IMR-90 (cell line): ENCODE measurements around the gene SLC25A25. TPM values are rescaled to one million over a fixed set of nuclear protein-coding genes. Genes with fewer than 3 reads are reported as not detected.
A peak's percentile ranks its signal among the peaks of the same experiment; 100 is the strongest.

ENCODE experiments used
- ATAC-seq: fragments of 200-7000 bp; cut with Tn5 transposase; 2 replicates; pipeline ENCODE4 v1.9.1; 2020; ENCODE audit warnings: low read depth, mild to moderate bottlenecking, moderate library complexity
- BruUV-seq: library from RNA; stranded (reverse); fragments of 400-500 nt; replicated peaks from 2 replicates; lab custom pipeline; 2021; lab: Mats Ljungman, UMichigan
- CTCF ChIA-PET: fragments of 300-600 bp; formaldehyde crosslinking; extraction: SDS; loops from one replicate; lab custom pipeline; 2021; ENCODE audit warnings: antibody characterized with exemption; lab: Yijun Ruan, JAX
- POLR2A ChIA-PET: fragments of 300-600 bp; sonication (Branson Sonifier 250); formaldehyde crosslinking; loops from one replicate; lab custom pipeline; 2022; ENCODE audit warnings: antibody characterized with exemption; ENCODE audit not compliant: unreplicated experiment; lab: Charles Lee
- DNase-seq: peaks from one replicate; pipeline ENCODE4 v3.0.0; 2013
- H2AFZ ChIP-seq: replicated peaks from 2 replicates; pipeline ENCODE3; 2013; ENCODE audit warnings: low read length, mild to moderate bottlenecking; ENCODE audit not compliant: poor library complexity
- H2AK5ac ChIP-seq: 2 replicates; pipeline ENCODE4 v1.6.1; 2013; ENCODE audit warnings: low read depth, low read length, inconsistent platforms
- H2AK9ac ChIP-seq: replicated peaks from 2 replicates; pipeline ENCODE3; 2013; ENCODE audit warnings: mild to moderate bottlenecking, low read depth, low read length, moderate library complexity; ENCODE audit not compliant: poor library complexity
- H2BK120ac ChIP-seq: 2 replicates; pipeline ENCODE4 v1.6.1; 2013; ENCODE audit warnings: low read depth, low read length, inconsistent platforms
- H2BK15ac ChIP-seq: 3 replicates; pipeline ENCODE4 v1.6.1; 2013; ENCODE audit warnings: low read depth, low read length, inconsistent platforms
- H2BK20ac ChIP-seq: 2 replicates; pipeline ENCODE4 v1.6.1; 2013; ENCODE audit warnings: low read depth, mild to moderate bottlenecking, inconsistent platforms, low read length, moderate library complexity
- H2BK5ac ChIP-seq: 2 replicates; pipeline ENCODE4 v1.6.1; 2013; ENCODE audit warnings: mild to moderate bottlenecking, low read depth, low read length, inconsistent platforms; ENCODE audit not compliant: poor library complexity, severe bottlenecking
- H3K14ac ChIP-seq: replicated peaks from 2 replicates; pipeline ENCODE4 v1.6.1; 2013; ENCODE audit warnings: low read depth, low read length, inconsistent platforms
- H3K18ac ChIP-seq: 2 replicates; pipeline ENCODE4 v1.6.1; 2013; ENCODE audit warnings: low read depth, low read length, control low read depth
- H3K23ac ChIP-seq: 2 replicates; pipeline ENCODE4 v1.6.1; 2013; ENCODE audit warnings: low read depth, low read length, inconsistent platforms
- H3K27ac ChIP-seq: 2 replicates; pipeline ENCODE4 v1.5.1; 2013; ENCODE audit warnings: mild to moderate bottlenecking, control low read depth, low read length; ENCODE audit not compliant: insufficient read depth
- H3K27me3 ChIP-seq: 2 replicates; pipeline ENCODE4 v1.6.1; 2013; ENCODE audit warnings: low read length; ENCODE audit not compliant: control insufficient read depth, insufficient read depth
- H3K36me3 ChIP-seq: 2 replicates; pipeline ENCODE4 v1.6.1; 2013; ENCODE audit warnings: low read length, mixed read lengths; ENCODE audit not compliant: control insufficient read depth, insufficient read depth
- H3K4ac ChIP-seq: 2 replicates; pipeline ENCODE4 v1.6.1; 2013; ENCODE audit warnings: low read depth, low read length, inconsistent platforms
- H3K4me1 ChIP-seq: 2 replicates; pipeline ENCODE4 v1.6.1; 2013; ENCODE audit warnings: low read length, mixed read lengths; ENCODE audit not compliant: control insufficient read depth, insufficient read depth
- H3K4me2 ChIP-seq: 2 replicates; pipeline ENCODE4 v1.6.1; 2013; ENCODE audit warnings: low read depth, mild to moderate bottlenecking, control low read depth, low read length, moderate library complexity
- H3K4me3 ChIP-seq: 2 replicates; pipeline ENCODE4 v1.5.1; 2013; ENCODE audit warnings: low read depth, mild to moderate bottlenecking, control low read depth, low read length, moderate library complexity; ENCODE audit not compliant: insufficient read depth
- H3K56ac ChIP-seq: 2 replicates; pipeline ENCODE4 v1.6.1; 2013; ENCODE audit warnings: low read length, inconsistent platforms; ENCODE audit not compliant: insufficient read depth; ENCODE audit errors: extremely low read depth
- H3K79me1 ChIP-seq, 2 experiments: 2 replicates each; pipeline ENCODE4 v1.6.1; 2013; ENCODE audit warnings: low read length in 2 of 2, inconsistent platforms in 1 of 2, low read depth in 1 of 2
- H3K9ac ChIP-seq: 2 replicates; pipeline ENCODE4 v1.6.1; 2013; ENCODE audit warnings: low read depth, low read length, control low read depth
- H3K9me1 ChIP-seq: 2 replicates; pipeline ENCODE4 v1.6.1; 2013; ENCODE audit warnings: low read length, inconsistent platforms; ENCODE audit not compliant: insufficient read depth
- H3K9me3 ChIP-seq: 2 replicates; pipeline ENCODE4 v1.6.1; 2013; ENCODE audit warnings: low read length; ENCODE audit not compliant: control insufficient read depth, insufficient read depth
- H4K20me1 ChIP-seq: 2 replicates; pipeline ENCODE4 v1.6.1; 2013; ENCODE audit warnings: low read length, inconsistent platforms; ENCODE audit not compliant: insufficient read depth
- H4K5ac ChIP-seq: 2 replicates; pipeline ENCODE4 v1.6.1; 2013; ENCODE audit warnings: mild to moderate bottlenecking, low read depth, low read length, control low read depth
- H4K8ac ChIP-seq, 2 experiments: 2 replicates each; pipeline ENCODE4 v1.6.1; 2013; ENCODE audit warnings: low read depth in 2 of 2, low read length in 2 of 2, control low read depth in 1 of 2, inconsistent platforms in 1 of 2
- H4K91ac ChIP-seq: 2 replicates; pipeline ENCODE4 v1.6.1; 2013; ENCODE audit warnings: low read depth, low read length, inconsistent platforms; ENCODE audit not compliant: insufficient read depth
- BHLHE40 ChIP-seq: fragments of 150-350 bp; IDR thresholded peaks from 2 replicates; pipeline ENCODE4 v1.6.1; 2016; ENCODE audit warnings: mild to moderate bottlenecking, low read depth, low read length
- CEBPB ChIP-seq: IDR thresholded peaks from 2 replicates; pipeline ENCODE4 v1.6.1; 2012; ENCODE audit warnings: low read depth, low read length, improper control_type of control experiment
- CTCF ChIP-seq: conservative IDR thresholded peaks from 2 replicates; pipeline ENCODE4 v1.5.1; 2012; ENCODE audit warnings: mild to moderate bottlenecking, low read depth, low read length, improper control_type of control experiment
- ELK1 ChIP-seq: fragments of 150-350 bp; IDR thresholded peaks from 2 replicates; pipeline ENCODE4 v1.6.1; 2016; ENCODE audit warnings: low read depth, mild to moderate bottlenecking, low read length, moderate library complexity, borderline replicate concordance
- FOS ChIP-seq: fragments of 150-350 bp; IDR thresholded peaks from 2 replicates; pipeline ENCODE4 v1.6.1; 2016; ENCODE audit warnings: low read depth, low read length
- MXI1 ChIP-seq: IDR thresholded peaks from 2 replicates; pipeline ENCODE4 v1.6.1; 2012; ENCODE audit warnings: low read depth, mild to moderate bottlenecking, low read length, moderate library complexity, borderline replicate concordance
- NFE2L2 ChIP-seq: fragments of 150-350 bp; IDR thresholded peaks from 2 replicates; pipeline ENCODE4 v1.6.1; 2016; ENCODE audit warnings: low read depth, mild to moderate bottlenecking, low read length
- POLR2A ChIP-seq: IDR thresholded peaks from 2 replicates; pipeline ENCODE4 v1.6.1; 2012; ENCODE audit warnings: mild to moderate bottlenecking, low read depth, low read length
- RAD21 ChIP-seq: IDR thresholded peaks from 2 replicates; pipeline ENCODE4 v1.6.1; 2012; ENCODE audit warnings: low read length, improper control_type of control experiment
- RFX5 ChIP-seq: IDR thresholded peaks from 2 replicates; pipeline ENCODE4 v1.8.0; 2012; ENCODE audit warnings: low read depth, mild to moderate bottlenecking, low read length, moderate library complexity
- WGBS, 2 experiments: methylation state at CpG; one replicate each; pipeline versions ENCODE4 v1.1.5 to v1.1.7; 2013; ENCODE audit warnings: missing lambda C conversion rate in 2 of 2; ENCODE audit not compliant: insufficient read length in 1 of 2; ENCODE audit errors: extremely low coverage in 2 of 2; 5-methylcytosine and 5-hydroxymethylcytosine counted together
- dilution Hi-C: fragments of 300-500 bp; cut with HindIII; formaldehyde crosslinking; loops from one replicate; pipeline ENCODE4 v1.14.3; 2018; ENCODE audit warnings: low sequenced_read_pairs; ENCODE audit not compliant: unreplicated experiment
- in situ Hi-C: fragments of 300-500 bp; cut with MboI; formaldehyde crosslinking; loops from 3 replicates; pipeline ENCODE4 v1.14.3; 2019; ENCODE audit warnings: low sequenced_read_pairs, inconsistent platforms, mixed read lengths
- intact Hi-C: fragments of 100-400 bp; cut with micrococcal nuclease; formaldehyde crosslinking; loops from 2 replicates; pipeline ENCODE4 v1.10.0; 2022
- polyA plus RNA-seq, 3 experiments: library from polyadenylated mRNA; depleted of rRNA; stranded (reverse); fragments of >200 nt; gene quantifications; 2 replicates each; pipeline ENCODE4 v1.2.3, GENCODE V29; 2012; ENCODE audit warnings: low replicate concordance in 1 of 3
- total RNA-seq: library from RNA; depleted of rRNA; stranded (reverse); fragments of >200 nt; gene quantifications from 2 replicates; pipeline ENCODE4 v1.2.3, GENCODE V29; 2012

SLC25A25 gene
- total and polyA plus RNA-seq, 2 of the 4 experiments (the other 2 are of a cell fraction), result 14.0 to 17.9 TPM

- H3K27ac ChIP-seq, result no peak overlapping the region
- no peak overlapping the region for H3K23ac ChIP-seq
- dilution Hi-C loops, result no loop called here
- peak overlapping the region; percentile 65 for H2AFZ ChIP-seq
- H3K9me1 ChIP-seq, result 0 out of 2 replicates have a peak, but pooled peaks cover 2% of the 10 kb centered on the region
- H3K9ac ChIP-seq, result no peak overlapping the region
- WGBS, 2 experiments, result no CpG with 5 or more reads among the region's 2 CpGs
- CTCF ChIA-PET, result no interaction called here
- no peak for TF ChIP-seq RAD21
- TF ChIP-seq ELK1, result no peak
- no peak for TF ChIP-seq MXI1
- TF ChIP-seq CEBPB, result no peak
- no peak for TF ChIP-seq BHLHE40
- TF ChIP-seq RFX5, result no peak
- TF ChIP-seq POLR2A, result no peak
- TF ChIP-seq CTCF, result no peak
- no peak for TF ChIP-seq NFE2L2
- no peak for TF ChIP-seq FOS
- DNase-seq (no peak), ATAC-seq (peak; percentile 35; the same call in 1 of the 2 replicates)
- no peak overlapping the region for H2BK15ac ChIP-seq
- no peak overlapping the region for H2AK5ac ChIP-seq
- H3K4ac ChIP-seq, result no peak overlapping the region
- H3K4me1 ChIP-seq, result peaks cover 2% of the 10 kb centered on the region; the same call in 1 of the 2 replicates
- no peak overlapping the region for H2BK5ac ChIP-seq
- POLR2A ChIA-PET, result no interaction called here
- in situ Hi-C loops, result no loop called here
- H2BK120ac ChIP-seq, result no peak overlapping the region
- H3K18ac ChIP-seq, result no peak overlapping the region
- intact Hi-C loops, result no loop called here
- no peaks in the 10 kb centered on the region for H3K9me3 ChIP-seq
- no TSS peak for BruUV-seq
- no peak overlapping the region for H4K91ac ChIP-seq
- no peak overlapping the region for H4K5ac ChIP-seq
- H3K27me3 ChIP-seq, result no peaks in the 10 kb centered on the region
- no peaks in the 10 kb centered on the region for H3K79me1 ChIP-seq
- no peak overlapping the region for H2BK20ac ChIP-seq
- no peaks in the 10 kb centered on the region for H4K20me1 ChIP-seq
- no peak overlapping the region for H3K56ac ChIP-seq
- no peak overlapping the region for H3K14ac ChIP-seq
- H2AK9ac ChIP-seq, result no peak overlapping the region
- no peak overlapping the region for H3K4me2 ChIP-seq
- no peaks in the 10 kb centered on the region for H3K36me3 ChIP-seq
- no peak overlapping the region for H3K4me3 ChIP-seq
- no peak overlapping the region for H4K8ac ChIP-seq
Measured at GRCh38 chr9:128022886-128023285, 45.1 kb upstream of the SLC25A25 start.
